Right atrium auricular region (tissue), 2 donors: ENCODE results near the gene RRAGD. TPM values are rescaled to one million over a fixed set of nuclear protein-coding genes. Genes with fewer than 3 reads are reported as not detected.

ENCODE experiments used
- DNase-seq: peaks from one replicate; pipeline ENCODE4 v3.0.0-alpha.2; 2019; ENCODE audit warnings: low spot score
- H3K27ac ChIP-seq, 2 donors: fragments of 200-600 bp; sonication (generic); 1 replicate in 1 of 2; 2 replicates in 1 of 2; pipeline ENCODE4 v1.5.1; 2016 to 2019
- H3K27me3 ChIP-seq, 2 donors: fragments of 200-600 bp; sonication (generic); one replicate each; pipeline versions ENCODE4 v1.5.1 to v1.6.0; 2017 to 2019
- H3K36me3 ChIP-seq: fragments of 200-600 bp; sonication (generic); one replicate; pipeline ENCODE4 v1.5.1; 2016
- H3K4me1 ChIP-seq, 2 donors: fragments of 200-600 bp; sonication (generic); one replicate each; pipeline versions ENCODE4 v1.5.1 to v1.6.0; 2017 to 2019
- H3K4me3 ChIP-seq, 2 donors: fragments of 200-600 bp; sonication (generic); 1 replicate in 1 of 2; 2 replicates in 1 of 2; pipeline ENCODE4 v1.5.1; 2017 to 2019; ENCODE audit warnings: mild to moderate bottlenecking in 1 of 2, moderate library complexity in 1 of 2
- H3K9me3 ChIP-seq, 2 donors: fragments of 200-600 bp; sonication (generic); one replicate each; pipeline ENCODE4 v1.5.1; 2019
- CTCF ChIP-seq, 2 donors: fragments of 200-600 bp; sonication (generic); IDR thresholded peaks; one replicate each; pipeline ENCODE4 v1.5.1; 2019; ENCODE audit warnings: antibody characterized with exemption in 2 of 2
- total RNA-seq, 2 donors: library from RNA; depleted of rRNA; stranded (reverse); fragments of >200 nt; gene quantifications; one replicate each; pipeline ENCODE4 v1.1.0, GENCODE V29; 2016

The RRAGD gene
- total RNA-seq, 2 donors from 2014 or later = 56.4 to 98.0 TPM

GRCh38 chr6:89436226-89436625 lies 24.2 kb upstream of the RRAGD start:
- Histone ChIP-seq H3K27ac (no peak overlapping the region), H3K36me3 (no peaks in the 10 kb centered on the region), H3K27me3 (no peaks in the 10 kb centered on the region), H3K4me1 (peaks cover 0 to 19% of the 10 kb centered on the region in 2 donors), H3K4me3 (no peak overlapping the region), H3K9me3 (no peaks in the 10 kb centered on the region)
- DNase-seq = no peak
- no peak for TF ChIP-seq CTCF (IDR thresholded peaks at IDR 0.05)

GRCh38 chr6:89434954-89435353 lies 22.9 kb upstream of the RRAGD start:
- TF ChIP-seq CTCF (IDR thresholded peaks at IDR 0.05) = no peak
- Histone ChIP-seq H3K9me3 (no peaks in the 10 kb centered on the region), H3K27me3 (no peaks in the 10 kb centered on the region), H3K27ac (no peak overlapping the region), H3K4me1 (peaks cover 0 to 19% of the 10 kb centered on the region in 2 donors), H3K36me3 (no peaks in the 10 kb centered on the region), H3K4me3 (no peak overlapping the region)
- no peak for DNase-seq

GRCh38 chr6:89434150-89434499 lies 22.1 kb upstream of the RRAGD start:
- Histone ChIP-seq H3K27ac (no peak overlapping the region), H3K36me3 (no peaks in the 10 kb centered on the region), H3K27me3 (no peaks in the 10 kb centered on the region), H3K4me3 (peak overlapping the region in 1 of 2 donors; percentile 97), H3K4me1 (peaks cover 0 to 19% of the 10 kb centered on the region in 2 donors), H3K9me3 (no peaks in the 10 kb centered on the region)
- DNase-seq = no peak
- no peak for TF ChIP-seq CTCF (IDR thresholded peaks at IDR 0.05)

- Histone ChIP-seq H3K36me3 (no peaks in the 10 kb centered on the region), H3K9me3 (no peaks in the 10 kb centered on the region), H3K27me3 (no peaks in the 10 kb centered on the region), H3K4me1 (peaks cover 0 to 19% of the 10 kb centered on the region in 2 donors), H3K27ac (peak overlapping the region; percentile 25 to 78), H3K4me3 (peak overlapping the region; percentile 77 to 97)
- no peak for TF ChIP-seq CTCF (IDR thresholded peaks at IDR 0.05)
- DNase-seq = peak; percentile 65
Observed at GRCh38 chr6:89433252-89434149, 21.4 kb upstream of the RRAGD start.

- peak within 1 kb of the TSS; percentile 25 to 78 for H3K27ac ChIP-seq
- DNase-seq = peak; percentile 67
- peak; percentile 90 to 91 for TF ChIP-seq CTCF (IDR thresholded peaks at IDR 0.05)
- no peaks in the 10 kb centered on the region for H3K36me3 ChIP-seq
- no peaks in the 10 kb centered on the region for H3K9me3 ChIP-seq
- H3K4me3 ChIP-seq = peak within 1 kb of the TSS; percentile 77 to 97
- peaks cover 0 to 19% of the 10 kb centered on the region in 2 donors for H3K4me1 ChIP-seq
- H3K27me3 ChIP-seq = no peaks in the 10 kb centered on the region
Observed at GRCh38 chr6:89432875-89433251, 20.8 kb upstream of the RRAGD start, which contains the start of gene ANKRD6. TSS of gene ANKRD6 (plus strand) at chr6:89433152. CDS start at chr6:89566977, 133,825 bp downstream.
